HCT116 (cell line): ENCODE results near the gene TMEM255A. TPM values are rescaled to one million over a fixed set of nuclear protein-coding genes. Genes with fewer than 3 reads are reported as not detected.

Experiments used
- ATAC-seq: fragments of 200-7000 bp; cut with Tn5 transposase; 2 replicates; pipeline ENCODE4 v1.9.1; 2020; ENCODE audit warnings: mild to moderate bottlenecking, moderate library complexity
- BruUV-seq: library from RNA; stranded (reverse); fragments of 400-500 nt; replicated peaks from 2 replicates; lab custom pipeline; 2021; lab: Mats Ljungman, UMichigan
- CTCF ChIA-PET: fragments of 300-600 bp; sonication (Branson Sonifier 250); formaldehyde crosslinking; loops from one replicate; lab custom pipeline; 2021; ENCODE audit warnings: antibody characterized with exemption; lab: Charles Lee
- POLR2A ChIA-PET: fragments of 300-600, 350-600 bp; sonication (Branson Sonifier 250); formaldehyde crosslinking; loops from one replicate; lab custom pipeline; 2021; ENCODE audit warnings: antibody characterized with exemption; lab: Charles Lee
- RAD21 ChIA-PET, 2 experiments: fragments of 300-600 bp; sonication (Branson Sonifier 250); formaldehyde crosslinking; loops; one replicate each; lab custom pipeline; 2023; ENCODE audit warnings: low total read pairs in 2 of 2; ENCODE audit not compliant: uncharacterized antibody in 2 of 2, unreplicated experiment in 2 of 2, low non-redundant PET in 1 of 2; lab: Charles Lee
- DNase-seq: peaks from one replicate; pipeline ENCODE4 v3.0.0-alpha.2; 2010; ENCODE audit warnings: low read depth, low spot score
- H2AFZ ChIP-seq: fragments of 200-600 bp; shearing (Covaris generic), sonication (generic); 2 replicates; pipeline ENCODE4 v1.6.1; 2017; ENCODE audit warnings: low read depth, mixed run types, mixed read lengths, antibody characterized with exemption, low read length; ENCODE audit not compliant: poor library complexity, severe bottlenecking
- H3K27ac ChIP-seq: 2 replicates; pipeline ENCODE4 v1.5.1; 2012; ENCODE audit warnings: low read depth, low read length
- H3K27me3 ChIP-seq: fragments of 200-600 bp; sonication (generic); 2 replicates; pipeline ENCODE4 v1.6.1; 2016; ENCODE audit warnings: mixed run types, low read length, mixed read lengths; ENCODE audit not compliant: insufficient read depth
- H3K36me3 ChIP-seq, 2 experiments: fragments of 200-500 bp in 1 of 2; fragments of 200-600 bp in 1 of 2; sonication (Bioruptor generic) in 1 of 2; sonication (generic) in 1 of 2; 2 replicates each; pipeline versions ENCODE4 v1.5.1 to v1.6.1; 2014 to 2016; ENCODE audit warnings: low read length in 2 of 2, inconsistent platforms in 1 of 2, mixed read lengths in 1 of 2, mixed run types in 1 of 2; ENCODE audit not compliant: insufficient read depth in 2 of 2, control insufficient read depth in 1 of 2
- H3K4me1 ChIP-seq, 2 experiments: fragments of 200-600 bp in 1 of 2; sonication (generic) in 1 of 2; 2 replicates each; pipeline versions ENCODE4 v1.5.1 to v1.6.1; 2012 to 2017; ENCODE audit warnings: low read length in 2 of 2, inconsistent platforms in 1 of 2, mild to moderate bottlenecking in 1 of 2, mixed read lengths in 1 of 2, mixed run types in 1 of 2, moderate library complexity in 1 of 2; ENCODE audit not compliant: insufficient read depth in 2 of 2, control insufficient read depth in 1 of 2
- H3K4me2 ChIP-seq: fragments of 200-600 bp; sonication (generic); 2 replicates; pipeline ENCODE4 v1.6.1; 2017; ENCODE audit warnings: mixed run types, low read length, mixed read lengths
- H3K4me3 ChIP-seq, 2 experiments: fragments of 200-600 bp in 1 of 2; sonication (generic) in 1 of 2; replicated peaks in 1 of 2; 2 replicates each; pipeline ENCODE4 v1.5.1; 2011 to 2016; ENCODE audit warnings: low read length in 2 of 2, control low read depth in 1 of 2, low read depth in 1 of 2, mild to moderate bottlenecking in 1 of 2, mixed read lengths in 1 of 2, mixed run types in 1 of 2
- H3K79me2 ChIP-seq: fragments of 200-600 bp; sonication (generic); 2 replicates; pipeline ENCODE4 v1.6.1; 2017; ENCODE audit warnings: mild to moderate bottlenecking, mixed run types, low read length, moderate library complexity, mixed read lengths; ENCODE audit not compliant: insufficient read depth
- H3K9ac ChIP-seq: fragments of 200-600 bp; sonication (generic); 2 replicates; pipeline ENCODE4 v1.6.1; 2016; ENCODE audit warnings: low read length, mixed read lengths
- H3K9me2 ChIP-seq: fragments of 200-600 bp; sonication (generic), shearing (Covaris generic); 2 replicates; pipeline ENCODE4 v1.6.1; 2017; ENCODE audit warnings: mixed run types, mild to moderate bottlenecking, moderate library complexity; ENCODE audit not compliant: insufficient read depth
- H3K9me3 ChIP-seq, 2 experiments: fragments of 200-500 bp in 1 of 2; fragments of 200-600 bp in 1 of 2; sonication (Bioruptor generic) in 1 of 2; sonication (generic) in 1 of 2; 2 replicates each; pipeline ENCODE4 v1.6.1; 2014 to 2017; ENCODE audit warnings: low read length in 2 of 2, mixed read lengths in 2 of 2, inconsistent platforms in 1 of 2, low read depth in 1 of 2, mild to moderate bottlenecking in 1 of 2, mixed run types in 1 of 2, moderate library complexity in 1 of 2; ENCODE audit not compliant: control insufficient read depth in 1 of 2, insufficient read depth in 1 of 2
- H4K20me1 ChIP-seq: fragments of 200-600 bp; sonication (generic), shearing (Covaris generic); 2 replicates; pipeline ENCODE4 v1.6.1; 2017; ENCODE audit warnings: mixed run types, mild to moderate bottlenecking, moderate library complexity; ENCODE audit not compliant: insufficient read depth
- ATF3 ChIP-seq: IDR thresholded peaks from 2 replicates; pipeline ENCODE4 v1.6.1; 2012
- CBX3 ChIP-seq: IDR thresholded peaks from 2 replicates; pipeline ENCODE4 v1.6.1; 2012; ENCODE audit warnings: low read depth
- CTCF ChIP-seq, 3 experiments: fragments of 200-600 bp in 1 of 3; sonication (generic) in 1 of 3; IDR thresholded peaks in 2 of 3; conservative IDR thresholded peaks in 1 of 3; 2 replicates each; pipeline ENCODE4 v1.5.1; 2012 to 2017; ENCODE audit warnings: low read depth in 2 of 3, low read length in 2 of 3, antibody characterized with exemption in 1 of 3, borderline replicate concordance in 1 of 3, control low read depth in 1 of 3, mild to moderate bottlenecking in 1 of 3, mixed read lengths in 1 of 3, mixed run types in 1 of 3, moderate library complexity in 1 of 3; ENCODE audit not compliant: insufficient read depth in 1 of 3
- ELF1 ChIP-seq: IDR thresholded peaks from 2 replicates; pipeline ENCODE4 v1.6.1; 2012; ENCODE audit warnings: low read depth, borderline replicate concordance
- EZH2 ChIP-seq: fragments of 200-600 bp; sonication (generic); IDR thresholded peaks from 2 replicates; pipeline ENCODE4 v1.6.1; 2017; ENCODE audit warnings: antibody characterized with exemption, mixed run types
- EZH2phosphoT487 ChIP-seq: fragments of 200-600 bp; IDR thresholded peaks from 2 replicates; pipeline ENCODE4 v1.6.1; 2018; ENCODE audit warnings: antibody characterized with exemption, borderline replicate concordance
- FOSL1 ChIP-seq: IDR thresholded peaks from 2 replicates; pipeline ENCODE4 v1.6.1; 2012; ENCODE audit warnings: low read depth
- JUND ChIP-seq: IDR thresholded peaks from 2 replicates; pipeline ENCODE4 v1.6.1; 2012
- MAX ChIP-seq: IDR thresholded peaks from 2 replicates; pipeline ENCODE4 v1.6.1; 2012
- POLR2A ChIP-seq: IDR thresholded peaks from 2 replicates; pipeline ENCODE4 v1.7.0; 2011; ENCODE audit warnings: borderline replicate concordance; ENCODE audit not compliant: insufficient read depth, insufficient read length; ENCODE audit errors: extremely low read depth
- POLR2AphosphoS5 ChIP-seq: IDR thresholded peaks from 2 replicates; pipeline ENCODE4 v1.6.1; 2011; ENCODE audit warnings: mild to moderate bottlenecking, low read depth, low read length, moderate library complexity
- RAD21 ChIP-seq: IDR thresholded peaks from 2 replicates; pipeline ENCODE4 v1.6.1; 2012; ENCODE audit warnings: low read depth, mild to moderate bottlenecking
- REST ChIP-seq: IDR thresholded peaks from 2 replicates; pipeline ENCODE4 v1.6.1; 2012; ENCODE audit warnings: low read depth
- SIN3A ChIP-seq: IDR thresholded peaks from 2 replicates; pipeline ENCODE4 v1.6.1; 2012; ENCODE audit warnings: low read depth
- SP1 ChIP-seq: IDR thresholded peaks from 2 replicates; pipeline ENCODE4 v1.6.1; 2012; ENCODE audit warnings: low read depth
- SRF ChIP-seq: IDR thresholded peaks from 2 replicates; pipeline ENCODE4 v1.6.1; 2012; ENCODE audit warnings: low read depth
- TCF7L2 ChIP-seq: IDR thresholded peaks from 2 replicates; pipeline ENCODE4 v1.7.0; 2011; ENCODE audit warnings: borderline replicate concordance, inconsistent platforms; ENCODE audit not compliant: insufficient read depth, insufficient read length; ENCODE audit errors: extremely low read depth
- YY1 ChIP-seq: IDR thresholded peaks from 2 replicates; pipeline ENCODE4 v1.6.1; 2011; ENCODE audit warnings: low read length, low read depth, moderate library complexity, mild to moderate bottlenecking; ENCODE audit not compliant: insufficient replicate concordance; ENCODE audit errors: extremely low read depth
- ZFX ChIP-seq: fragments of 450-650 bp; IDR thresholded peaks from 2 replicates; pipeline ENCODE4 v1.6.1; 2017
- ZNF274 ChIP-seq: fragments of 200-500 bp; sonication (Bioruptor generic); IDR thresholded peaks from 2 replicates; pipeline ENCODE4 v1.6.1; 2014; ENCODE audit warnings: mild to moderate bottlenecking, low read depth, low read length, inconsistent platforms
- intact Hi-C: fragments of 100-400 bp; cut with micrococcal nuclease; formaldehyde crosslinking; loops from 2 replicates; pipeline ENCODE4 v1.10.0; 2022
- total RNA-seq: library from RNA; stranded (reverse); gene quantifications from one replicate; pipeline ENCODE4 v1.2.1, GENCODE V29; 2021; ENCODE audit not compliant: unreplicated experiment

The TMEM255A gene
- total RNA-seq, 1 experiment from 2014 or later: not detected

- no peaks in the 10 kb centered on the region for H3K36me3 ChIP-seq
- H3K9me2 ChIP-seq: no peaks in the 10 kb centered on the region
- H2AFZ ChIP-seq: no peak overlapping the region
- H3K9ac ChIP-seq: no peak overlapping the region
- H3K27ac ChIP-seq: no peak overlapping the region
- CTCF ChIA-PET: no interaction called here
- H4K20me1 ChIP-seq: no peaks in the 10 kb centered on the region
- ATAC-seq (no peak), DNase-seq (no peak)
- H3K4me3 ChIP-seq: no peak overlapping the region
- intact Hi-C loops: no loop called here
- H3K79me2 ChIP-seq: no peaks in the 10 kb centered on the region
- peaks cover 0 to 11% of the 10 kb centered on the region in 2 experiments; a peak in 2 of 4 replicates for H3K4me1 ChIP-seq
- RAD21 ChIA-PET: no interaction called here
- POLR2A ChIA-PET: no interaction called here
- no peak overlapping the region for H3K4me2 ChIP-seq
- no peaks in the 10 kb centered on the region for H3K27me3 ChIP-seq
- H3K9me3 ChIP-seq: no peaks in the 10 kb centered on the region
- BruUV-seq: no TSS peak
- no peak for TF ChIP-seq CTCF (IDR thresholded peaks at IDR 0.05 in 2 of 3, conservative IDR thresholded peaks at IDR 0.05 in 1 of 3; ENCODE audit: borderline replicate concordance in 1 of 3, insufficient read depth in 1 of 3, low read depth in 2 of 3, low read length in 2 of 3)
- no peak for TF ChIP-seq CBX3
- no peak for TF ChIP-seq FOSL1
- no peak for TF ChIP-seq TCF7L2
- no peak for TF ChIP-seq MAX
- TF ChIP-seq ZNF274: no peak
- TF ChIP-seq SRF: no peak
- TF ChIP-seq SP1: no peak
- TF ChIP-seq SIN3A: no peak
- TF ChIP-seq ZFX: no peak
- TF ChIP-seq REST: no peak
- TF ChIP-seq POLR2A: no peak
- TF ChIP-seq EZH2: no peak
- TF ChIP-seq RAD21: no peak
- no peak for TF ChIP-seq YY1
- no peak for TF ChIP-seq ELF1
- no peak for TF ChIP-seq POLR2AphosphoS5
- TF ChIP-seq ATF3: no peak
- TF ChIP-seq EZH2phosphoT487: no peak
- TF ChIP-seq JUND: no peak
- TF ChIP-seq, all 23 proteins: peak for 0
Observed at GRCh38 chrX:120357186-120357585, 45.9 kb upstream of the TMEM255A start.
